ENCODE results near the gene SRSF10.
A peak's percentile ranks its signal among the peaks of the same experiment; 100 is the strongest.

DNA sequence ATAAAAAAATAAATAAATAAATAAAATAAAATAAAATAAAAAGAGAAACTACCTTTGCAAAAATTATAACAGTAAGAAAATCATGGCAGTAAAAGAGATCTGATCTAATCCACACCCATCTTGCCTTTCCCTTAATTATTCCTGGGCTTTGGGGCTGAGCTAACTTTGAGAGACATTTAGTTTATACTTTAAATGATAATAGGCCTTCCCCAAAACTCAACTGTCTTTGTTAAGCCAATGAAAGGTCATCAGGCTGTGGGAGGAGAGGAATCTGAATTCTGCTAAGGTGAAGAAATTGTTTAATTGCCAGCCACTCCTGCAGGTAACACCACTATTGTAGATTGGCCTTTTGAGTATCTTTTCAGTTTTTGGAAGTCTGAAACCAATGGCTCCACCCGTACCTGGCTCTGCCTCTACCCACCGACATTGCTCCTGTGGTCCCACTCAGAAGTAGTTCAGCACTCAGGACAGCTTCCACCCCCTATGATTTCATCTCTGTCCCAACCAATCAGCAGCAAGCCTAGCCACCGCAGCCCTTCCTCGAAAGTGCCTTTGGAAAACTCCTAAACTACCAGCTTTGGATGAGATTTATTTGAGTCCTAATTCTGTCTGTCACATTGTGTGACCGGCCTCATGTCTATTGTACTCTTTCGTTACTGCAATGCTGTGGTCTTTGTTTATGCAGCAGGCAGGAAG lies 43.5 kb downstream of the SRSF10 start:
- TF ChIP-seq, protein P1, sequence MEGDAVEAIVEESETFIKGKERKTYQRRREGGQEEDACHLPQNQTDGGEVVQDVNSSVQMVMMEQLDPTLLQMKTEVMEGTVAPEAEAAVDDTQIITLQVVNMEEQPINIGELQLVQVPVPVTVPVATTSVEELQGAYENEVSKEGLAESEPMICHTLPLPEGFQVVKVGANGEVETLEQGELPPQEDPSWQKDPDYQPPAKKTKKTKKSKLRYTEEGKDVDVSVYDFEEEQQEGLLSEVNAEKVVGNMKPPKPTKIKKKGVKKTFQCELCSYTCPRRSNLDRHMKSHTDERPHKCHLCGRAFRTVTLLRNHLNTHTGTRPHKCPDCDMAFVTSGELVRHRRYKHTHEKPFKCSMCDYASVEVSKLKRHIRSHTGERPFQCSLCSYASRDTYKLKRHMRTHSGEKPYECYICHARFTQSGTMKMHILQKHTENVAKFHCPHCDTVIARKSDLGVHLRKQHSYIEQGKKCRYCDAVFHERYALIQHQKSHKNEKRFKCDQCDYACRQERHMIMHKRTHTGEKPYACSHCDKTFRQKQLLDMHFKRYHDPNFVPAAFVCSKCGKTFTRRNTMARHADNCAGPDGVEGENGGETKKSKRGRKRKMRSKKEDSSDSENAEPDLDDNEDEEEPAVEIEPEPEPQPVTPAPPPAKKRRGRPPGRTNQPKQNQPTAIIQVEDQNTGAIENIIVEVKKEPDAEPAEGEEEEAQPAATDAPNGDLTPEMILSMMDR (IDR thresholded peaks at IDR 0.05; ENCODE audit: insufficient read depth, low read length): no peak
- no peak for TF ChIP-seq POLR2AphosphoS5 (IDR thresholded peaks at IDR 0.05; ENCODE audit: low read depth)
- TF ChIP-seq, protein P2, sequence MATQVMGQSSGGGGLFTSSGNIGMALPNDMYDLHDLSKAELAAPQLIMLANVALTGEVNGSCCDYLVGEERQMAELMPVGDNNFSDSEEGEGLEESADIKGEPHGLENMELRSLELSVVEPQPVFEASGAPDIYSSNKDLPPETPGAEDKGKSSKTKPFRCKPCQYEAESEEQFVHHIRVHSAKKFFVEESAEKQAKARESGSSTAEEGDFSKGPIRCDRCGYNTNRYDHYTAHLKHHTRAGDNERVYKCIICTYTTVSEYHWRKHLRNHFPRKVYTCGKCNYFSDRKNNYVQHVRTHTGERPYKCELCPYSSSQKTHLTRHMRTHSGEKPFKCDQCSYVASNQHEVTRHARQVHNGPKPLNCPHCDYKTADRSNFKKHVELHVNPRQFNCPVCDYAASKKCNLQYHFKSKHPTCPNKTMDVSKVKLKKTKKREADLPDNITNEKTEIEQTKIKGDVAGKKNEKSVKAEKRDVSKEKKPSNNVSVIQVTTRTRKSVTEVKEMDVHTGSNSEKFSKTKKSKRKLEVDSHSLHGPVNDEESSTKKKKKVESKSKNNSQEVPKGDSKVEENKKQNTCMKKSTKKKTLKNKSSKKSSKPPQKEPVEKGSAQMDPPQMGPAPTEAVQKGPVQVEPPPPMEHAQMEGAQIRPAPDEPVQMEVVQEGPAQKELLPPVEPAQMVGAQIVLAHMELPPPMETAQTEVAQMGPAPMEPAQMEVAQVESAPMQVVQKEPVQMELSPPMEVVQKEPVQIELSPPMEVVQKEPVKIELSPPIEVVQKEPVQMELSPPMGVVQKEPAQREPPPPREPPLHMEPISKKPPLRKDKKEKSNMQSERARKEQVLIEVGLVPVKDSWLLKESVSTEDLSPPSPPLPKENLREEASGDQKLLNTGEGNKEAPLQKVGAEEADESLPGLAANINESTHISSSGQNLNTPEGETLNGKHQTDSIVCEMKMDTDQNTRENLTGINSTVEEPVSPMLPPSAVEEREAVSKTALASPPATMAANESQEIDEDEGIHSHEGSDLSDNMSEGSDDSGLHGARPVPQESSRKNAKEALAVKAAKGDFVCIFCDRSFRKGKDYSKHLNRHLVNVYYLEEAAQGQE (IDR thresholded peaks at IDR 0.05; ENCODE audit: insufficient replicate concordance, low read depth): peak; percentile 84
